PC-3 (cell line): ENCODE results near the gene EPB41L4A. TPM values are rescaled to one million over a fixed set of nuclear protein-coding genes. Genes with fewer than 3 reads are reported as not detected.

Source experiments
- ATAC-seq: fragments of 200-7000 bp; cut with Tn5 transposase; 2 replicates; pipeline ENCODE4 v1.9.1; 2020; ENCODE audit warnings: mild to moderate bottlenecking, moderate library complexity
- BruUV-seq: library from RNA; stranded (reverse); fragments of 400-500 nt; replicated peaks from 2 replicates; lab custom pipeline; 2021; lab: Mats Ljungman, UMichigan
- CTCF ChIA-PET: fragments of 300-600 bp; sonication (Branson Sonifier 250); formaldehyde crosslinking; loops from one replicate; lab custom pipeline; 2022; ENCODE audit warnings: antibody characterized with exemption; lab: Charles Lee
- POLR2A ChIA-PET: fragments of 300-600 bp; sonication (Branson Sonifier 250); formaldehyde crosslinking; loops from one replicate; lab custom pipeline; 2022; ENCODE audit warnings: antibody characterized with exemption; ENCODE audit not compliant: unreplicated experiment; lab: Charles Lee
- DNase-seq: peaks from one replicate; pipeline ENCODE4 v3.0.0-alpha.2; 2015
- H2AFZ ChIP-seq: fragments of 300-600 bp; sonication (generic); 2 replicates; pipeline ENCODE4 v1.6.0; 2016; ENCODE audit warnings: antibody characterized with exemption, low read length
- H3F3A ChIP-seq: fragments of 300-600 bp; sonication (generic); one replicate; pipeline ENCODE4 v1.6.0; 2017; ENCODE audit warnings: antibody characterized with exemption, low read length, control low read depth, mild to moderate bottlenecking; ENCODE audit not compliant: unreplicated experiment
- H3K27ac ChIP-seq: fragments of 300-600 bp; sonication (generic); 2 replicates; pipeline ENCODE4 v1.5.1; 2016; ENCODE audit warnings: mild to moderate bottlenecking, low read length
- H3K27me3 ChIP-seq: fragments of 300-600 bp; sonication (generic); 2 replicates; pipeline ENCODE4 v1.6.1; 2016; ENCODE audit warnings: low read length, mixed read lengths
- H3K36me3 ChIP-seq: fragments of 300-600 bp; sonication (generic); 2 replicates; pipeline ENCODE4 v1.6.1; 2016; ENCODE audit warnings: low read depth, mixed run types, low read length, mixed read lengths
- H3K4me1 ChIP-seq: fragments of 300-600 bp; sonication (generic); 2 replicates; pipeline ENCODE4 v1.5.1; 2016; ENCODE audit warnings: low read length; ENCODE audit not compliant: insufficient read depth
- H3K4me2 ChIP-seq: fragments of 300-600 bp; sonication (generic); 2 replicates; pipeline ENCODE4 v1.6.0; 2016; ENCODE audit warnings: low read length
- H3K4me3 ChIP-seq: fragments of 300-600 bp; sonication (generic); 2 replicates; pipeline ENCODE4 v1.5.1; 2016; ENCODE audit warnings: mild to moderate bottlenecking, low read length, mixed read lengths
- H3K79me2 ChIP-seq: fragments of 300-600 bp; sonication (generic); 2 replicates; pipeline ENCODE4 v1.6.1; 2017; ENCODE audit warnings: low read length, mixed read lengths
- H3K9ac ChIP-seq: fragments of 300-600 bp; sonication (generic); 2 replicates; pipeline ENCODE4 v1.6.0; 2016; ENCODE audit warnings: mild to moderate bottlenecking, low read length
- H3K9me2 ChIP-seq: fragments of 300-600 bp; sonication (generic); replicated peaks from 2 replicates; pipeline ENCODE4 v1.6.1; 2016; ENCODE audit warnings: mixed run types, low read length, mixed read lengths
- H3K9me3 ChIP-seq: fragments of 300-600 bp; sonication (generic); 2 replicates; pipeline ENCODE4 v1.6.1; 2016; ENCODE audit warnings: low read length, mixed read lengths
- H4K20me1 ChIP-seq: fragments of 300-600 bp; sonication (generic); 2 replicates; pipeline ENCODE4 v1.6.1; 2016; ENCODE audit warnings: low read length, mixed read lengths
- CTCF ChIP-seq: fragments of 300-600 bp; sonication (generic); conservative IDR thresholded peaks from 2 replicates; pipeline ENCODE4 v1.5.1; 2017; ENCODE audit warnings: antibody characterized with exemption, low read depth, mild to moderate bottlenecking, low read length
- EZH2 ChIP-seq: fragments of 300-600 bp; sonication (generic); IDR thresholded peaks from one replicate; pipeline ENCODE4 v1.6.1; 2017; ENCODE audit warnings: antibody characterized with exemption, mild to moderate bottlenecking, low read length; ENCODE audit not compliant: unreplicated experiment
- EZH2phosphoT487 ChIP-seq: fragments of 300-600 bp; sonication (generic); IDR thresholded peaks from 2 replicates; pipeline ENCODE4 v1.6.1; 2018; ENCODE audit warnings: mild to moderate bottlenecking, antibody characterized with exemption, low read length, borderline replicate concordance
- intact Hi-C: fragments of 100-400 bp; cut with micrococcal nuclease; formaldehyde crosslinking; loops from 2 replicates; pipeline ENCODE4 v1.9.0; 2023
- total RNA-seq: library from RNA; depleted of rRNA; stranded (reverse); fragments of >200 nt; gene quantifications from 2 replicates; pipeline ENCODE4 v1.2.3, GENCODE V29; 2014

The EPB41L4A gene
- total RNA-seq, 1 experiment from 2014 or later, result not detected

- no peaks in the 10 kb centered on the region for H3K79me2 ChIP-seq
- H3K9me3 ChIP-seq, result no peaks in the 10 kb centered on the region
- H3K9ac ChIP-seq, result no peak overlapping the region
- ChIA-PET POLR2A (no interaction called here), CTCF (no interaction called here)
- no peaks in the 10 kb centered on the region for H4K20me1 ChIP-seq
- no peak for ATAC-seq
- H3K4me1 ChIP-seq, result no peaks in the 10 kb centered on the region
- H3K27me3 ChIP-seq, result peaks cover 47% of the 10 kb centered on the region
- no peak for DNase-seq
- no peak overlapping the region for H3K27ac ChIP-seq
- TF ChIP-seq EZH2 (no peak), CTCF (no peak), EZH2phosphoT487 (no peak)
- H3K4me3 ChIP-seq, result no peak overlapping the region
- no peaks in the 10 kb centered on the region for H3K9me2 ChIP-seq
- intact Hi-C loops, result no loop called here
- no TSS peak for BruUV-seq
- H3K36me3 ChIP-seq, result no peaks in the 10 kb centered on the region
- H3F3A ChIP-seq, result no peaks in the 10 kb centered on the region
- H2AFZ ChIP-seq, result no peak overlapping the region
- H3K4me2 ChIP-seq, result no peak overlapping the region
Measured at GRCh38 chr5:112205846-112206245, 213.2 kb downstream of the EPB41L4A start.

- no TSS peak for BruUV-seq
- intact Hi-C loops, result no loop called here
- DNase-seq (peak; percentile 22), ATAC-seq (no peak)
- Histone ChIP-seq H3K9ac (no peak overlapping the region), H3K9me3 (no peaks in the 10 kb centered on the region), H3F3A (no peaks in the 10 kb centered on the region), H3K79me2 (no peaks in the 10 kb centered on the region), H3K4me2 (no peak overlapping the region), H3K27me3 (peaks cover 64% of the 10 kb centered on the region), H3K9me2 (no peaks in the 10 kb centered on the region), H2AFZ (no peak overlapping the region), H3K4me1 (no peaks in the 10 kb centered on the region), H3K36me3 (no peaks in the 10 kb centered on the region), H4K20me1 (no peaks in the 10 kb centered on the region), H3K27ac (no peak overlapping the region), H3K4me3 (no peak overlapping the region)
- ChIA-PET POLR2A (no interaction called here), CTCF (no interaction called here)
- TF ChIP-seq CTCF, result no peak
- TF ChIP-seq EZH2phosphoT487, result no peak
- TF ChIP-seq EZH2, result no peak
Measured at GRCh38 chr5:112203229-112203628, 215.8 kb downstream of the EPB41L4A start.

- DNase-seq, result no peak
- ChIA-PET POLR2A (no interaction called here), CTCF (no interaction called here)
- no peaks in the 10 kb centered on the region for H3K9me2 ChIP-seq
- H4K20me1 ChIP-seq, result no peaks in the 10 kb centered on the region
- no peaks in the 10 kb centered on the region for H3F3A ChIP-seq
- no peak for TF ChIP-seq EZH2
- no peak for TF ChIP-seq EZH2phosphoT487
- no peak for TF ChIP-seq CTCF
- no peak overlapping the region for H3K27ac ChIP-seq
- H3K36me3 ChIP-seq, result no peaks in the 10 kb centered on the region
- H3K27me3 ChIP-seq, result peaks cover 68% of the 10 kb centered on the region
- no peaks in the 10 kb centered on the region for H3K79me2 ChIP-seq
- BruUV-seq, result no TSS peak
- no peak overlapping the region for H3K4me2 ChIP-seq
- H3K9ac ChIP-seq, result no peak overlapping the region
- H3K4me1 ChIP-seq, result no peaks in the 10 kb centered on the region
- ATAC-seq, result no peak
- H3K9me3 ChIP-seq, result no peaks in the 10 kb centered on the region
- H2AFZ ChIP-seq, result no peak overlapping the region
- no peak overlapping the region for H3K4me3 ChIP-seq
- intact Hi-C loops, result no loop called here
Measured at GRCh38 chr5:112202694-112203093, 216.4 kb downstream of the EPB41L4A start.
